ENCODE measurements around the gene FAM114A1.

Gene FAM114A1

DNA sequence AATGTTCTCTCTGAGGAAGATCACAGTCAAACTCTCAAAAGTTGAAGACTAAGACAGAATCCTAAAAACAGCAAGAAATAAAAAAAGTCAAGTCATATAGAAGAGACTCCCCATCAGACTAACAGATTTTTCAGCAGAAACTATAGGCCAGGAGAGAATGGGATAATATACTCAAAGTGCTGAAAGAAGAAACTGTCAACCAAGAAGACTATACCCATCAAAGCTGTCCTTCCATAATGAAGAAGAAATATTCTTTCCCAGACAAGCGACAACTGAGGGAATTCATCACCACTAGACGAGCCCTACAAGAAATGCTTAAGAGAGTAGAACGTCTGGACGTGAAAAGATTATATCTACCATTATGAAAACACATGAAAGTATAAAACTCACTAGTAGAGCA lies 33.0 kb upstream of the FAM114A1 start:
- DNase-seq (ENCODE audit: low read depth, low spot score), result no peak
- TF ChIP-seq, protein P1, sequence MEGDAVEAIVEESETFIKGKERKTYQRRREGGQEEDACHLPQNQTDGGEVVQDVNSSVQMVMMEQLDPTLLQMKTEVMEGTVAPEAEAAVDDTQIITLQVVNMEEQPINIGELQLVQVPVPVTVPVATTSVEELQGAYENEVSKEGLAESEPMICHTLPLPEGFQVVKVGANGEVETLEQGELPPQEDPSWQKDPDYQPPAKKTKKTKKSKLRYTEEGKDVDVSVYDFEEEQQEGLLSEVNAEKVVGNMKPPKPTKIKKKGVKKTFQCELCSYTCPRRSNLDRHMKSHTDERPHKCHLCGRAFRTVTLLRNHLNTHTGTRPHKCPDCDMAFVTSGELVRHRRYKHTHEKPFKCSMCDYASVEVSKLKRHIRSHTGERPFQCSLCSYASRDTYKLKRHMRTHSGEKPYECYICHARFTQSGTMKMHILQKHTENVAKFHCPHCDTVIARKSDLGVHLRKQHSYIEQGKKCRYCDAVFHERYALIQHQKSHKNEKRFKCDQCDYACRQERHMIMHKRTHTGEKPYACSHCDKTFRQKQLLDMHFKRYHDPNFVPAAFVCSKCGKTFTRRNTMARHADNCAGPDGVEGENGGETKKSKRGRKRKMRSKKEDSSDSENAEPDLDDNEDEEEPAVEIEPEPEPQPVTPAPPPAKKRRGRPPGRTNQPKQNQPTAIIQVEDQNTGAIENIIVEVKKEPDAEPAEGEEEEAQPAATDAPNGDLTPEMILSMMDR (IDR thresholded peaks at IDR 0.05; ENCODE audit: insufficient read depth, low read length, missing control alignments), result no peak
- ChIA-PET POLR2A (no interaction called here), CTCF (interaction anchor here (0.6 to 2.0 kb wide), 5 partner anchors 21 to 33 kb away, joined by 3 to 5 read pairs (median 3); partner anchors contain the start of genes FAM114A1, TLR1 and TLR6)
- H3K4me3 ChIP-seq (ENCODE audit: low read depth, low read length), result no peak overlapping the region

DNA sequence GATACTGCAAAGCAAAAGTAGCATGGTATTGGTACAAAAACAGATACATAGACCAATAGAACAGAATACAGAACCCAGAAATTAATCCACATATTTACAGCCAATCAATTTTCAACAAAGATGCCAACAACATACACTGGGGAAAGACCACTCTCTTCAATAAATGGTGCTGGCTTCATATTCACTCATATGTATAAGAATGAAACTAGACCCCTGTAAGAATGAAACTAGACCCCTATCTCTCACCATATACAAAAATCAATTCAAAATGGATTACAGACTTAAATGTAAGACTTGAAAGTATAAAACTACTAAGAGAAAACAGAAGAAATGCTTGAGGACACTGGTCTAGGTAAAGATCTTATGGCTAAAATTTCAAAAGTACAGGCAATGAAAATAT lies 30.3 kb upstream of the FAM114A1 start:
- TF ChIP-seq, protein P1 (IDR thresholded peaks at IDR 0.05; ENCODE audit: insufficient read depth, low read length, missing control alignments), result no peak
- POLR2A ChIA-PET, result no interaction called here
- DNase-seq (ENCODE audit: low read depth, low spot score), result no peak
- H3K4me3 ChIP-seq (ENCODE audit: low read depth, low read length), result no peak overlapping the region
- CTCF ChIA-PET, result no interaction called here

DNA sequence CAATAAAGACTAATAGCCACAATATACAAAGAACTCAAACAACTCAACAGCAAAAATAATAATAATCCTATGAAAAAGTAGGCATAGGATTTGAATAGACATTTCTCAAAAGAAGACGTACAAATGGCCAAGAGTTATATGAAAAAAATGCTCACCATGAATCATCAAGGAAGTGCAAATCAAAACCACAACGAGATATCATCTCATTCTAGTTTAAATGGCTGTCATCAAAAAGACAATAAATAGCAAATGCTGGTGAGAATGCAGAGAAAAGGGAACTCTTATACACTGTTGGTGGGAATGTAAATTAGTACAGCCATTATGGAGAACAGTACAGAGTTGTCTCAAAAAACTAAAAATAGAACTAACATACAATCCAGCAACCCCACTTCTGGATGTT lies 29.8 kb upstream of the FAM114A1 start:
- TF ChIP-seq, protein P1 (IDR thresholded peaks at IDR 0.05; ENCODE audit: insufficient read depth, low read length, missing control alignments), result no peak
- POLR2A ChIA-PET, result no interaction called here
- DNase-seq (ENCODE audit: low read depth, low spot score), result no peak
- H3K4me3 ChIP-seq (ENCODE audit: low read depth, low read length), result no peak overlapping the region
- CTCF ChIA-PET, result no interaction called here

DNA sequence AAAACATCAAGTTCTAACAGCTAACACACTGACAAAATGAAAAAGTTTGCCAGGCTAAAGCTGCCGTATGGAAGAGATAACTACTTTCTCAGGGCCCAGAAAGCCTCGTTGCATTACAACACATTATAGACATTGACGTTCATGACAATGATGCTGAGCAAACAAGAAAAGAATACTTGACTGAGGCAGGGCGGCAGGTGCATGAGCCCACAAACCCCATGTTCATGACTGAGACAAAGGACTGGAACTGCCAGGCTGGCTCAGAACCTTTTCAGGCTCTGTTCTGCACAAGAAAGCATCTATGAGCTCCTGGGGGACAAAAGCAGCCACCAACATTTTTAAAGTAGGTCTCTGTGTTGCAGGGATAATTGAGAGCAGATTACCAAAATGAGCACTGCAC lies 24.6 kb upstream of the FAM114A1 start:
- TF ChIP-seq, protein P1 (IDR thresholded peaks at IDR 0.05; ENCODE audit: insufficient read depth, low read length, missing control alignments), result no peak
- ChIA-PET POLR2A (no interaction called here), CTCF (interaction anchor here (1.4 to 3.1 kb wide), 3 partner anchors 13 to 39 kb away, joined by 3 to 20 read pairs (median 9); partner anchors contain the start of gene TLR6)
- H3K4me3 ChIP-seq (ENCODE audit: low read depth, low read length), result no peak overlapping the region
- DNase-seq (ENCODE audit: low read depth, low spot score), result no peak

DNA sequence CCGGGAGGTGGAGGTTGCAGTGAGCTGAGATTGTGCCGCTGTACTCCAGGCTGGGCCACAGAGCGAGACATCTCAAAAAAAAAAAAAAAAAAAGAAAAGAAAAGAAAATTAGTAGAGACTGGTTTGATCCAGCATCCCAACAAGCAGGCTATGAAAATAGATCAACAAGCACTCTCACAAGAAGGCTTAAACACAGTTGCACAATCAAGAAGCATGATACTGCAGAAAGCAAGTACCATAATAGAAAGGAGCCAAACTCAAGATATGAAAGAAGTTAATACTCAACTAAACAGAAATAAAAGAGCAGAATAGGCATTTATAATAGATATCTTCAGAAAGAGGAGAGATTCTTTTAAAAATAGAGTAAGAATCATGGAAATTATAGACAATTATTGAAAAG lies 21.6 kb upstream of the FAM114A1 start:
- no peak overlapping the region for H3K4me3 ChIP-seq (ENCODE audit: low read depth, low read length)
- CTCF ChIA-PET, result interaction anchor here (1.6 to 3.1 kb wide), 3 partner anchors 10 to 15 kb away, joined by 5 to 14 read pairs (median 12); partner anchors contain the start of gene TLR6
- DNase-seq (ENCODE audit: low read depth, low spot score), result no peak
- POLR2A ChIA-PET, result no interaction called here
- TF ChIP-seq, protein P1 (IDR thresholded peaks at IDR 0.05; ENCODE audit: insufficient read depth, low read length, missing control alignments), result no peak

DNA sequence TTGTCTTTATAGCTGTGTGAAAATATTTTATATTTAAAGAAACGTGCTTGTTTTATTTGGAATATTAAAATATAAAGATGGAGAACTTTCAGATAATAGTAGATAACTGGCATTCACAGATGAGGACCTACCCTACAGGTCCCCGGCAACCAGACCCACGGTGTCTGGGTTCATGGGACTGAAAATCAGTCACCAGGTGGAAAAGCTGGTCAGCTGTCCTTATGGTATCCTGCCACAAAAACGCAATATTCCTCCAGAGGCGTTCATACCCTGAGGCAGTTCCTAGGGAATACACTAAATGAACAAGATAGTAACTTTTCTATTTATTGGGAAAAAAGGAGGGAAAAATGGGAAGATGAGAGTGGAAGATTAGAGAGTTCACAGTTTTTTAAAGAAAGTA lies 12.1 kb upstream of the FAM114A1 start:
- no peak for DNase-seq (ENCODE audit: low read depth, low spot score)
- no peak overlapping the region for H3K4me3 ChIP-seq (ENCODE audit: low read depth, low read length)
- TF ChIP-seq, protein P1 (IDR thresholded peaks at IDR 0.05; ENCODE audit: insufficient read depth, low read length, missing control alignments), result no peak
- ChIA-PET CTCF (interaction anchor here (0.7 to 3.5 kb wide), 16 partner anchors 9 to 676 kb away, joined by 3 to 30 read pairs (median 6); partner anchors contain the start of genes FAM114A1, TLR1 and TLR10), POLR2A (no interaction called here)
